Measurements from ENCODE around the gene ACOX2. TPM values are rescaled to one million over a fixed set of nuclear protein-coding genes. Genes with fewer than 3 reads are reported as not detected.
A peak's percentile ranks its signal among the peaks of the same experiment; 100 is the strongest.

ACOX2 gene
- total and polyA plus RNA-seq, 2 of the 13 experiments (the other 11 are each of a cell fraction or from before 2014, with no cell fraction given), result 42.6 to 98.5 TPM

DNA sequence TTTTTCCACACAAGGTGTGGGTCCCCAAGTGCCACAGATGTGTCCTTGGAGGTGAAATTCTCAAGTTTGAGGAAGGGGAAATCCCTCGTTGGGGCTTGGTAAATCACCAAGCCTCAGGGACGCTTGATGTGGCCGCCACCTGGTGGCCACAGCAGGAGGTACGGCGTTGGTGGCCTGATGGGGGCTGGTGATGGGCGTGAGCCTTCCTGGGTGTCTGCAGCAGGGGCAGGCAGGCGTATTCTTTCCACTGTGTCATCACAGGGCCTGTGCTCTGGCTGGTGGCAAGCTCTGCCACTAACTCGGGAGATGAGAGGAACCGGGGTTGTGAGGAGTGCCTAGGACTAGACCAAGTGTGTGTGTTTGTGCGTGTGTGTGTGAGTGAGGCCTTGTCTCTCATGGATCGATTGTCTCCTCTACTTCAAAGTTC lies 4.2 kb downstream of the ACOX2 start (continued):
- TF ChIP-seq ZNF281 (CRISPR knock-in tag; IDR thresholded peaks at IDR 0.05; ENCODE audit: borderline replicate concordance) (peak; percentile 68; the same call in 1 of the 2 replicates), YEATS2 (CRISPR knock-in tag; IDR thresholded peaks at IDR 0.05; ENCODE audit: borderline replicate concordance) (0 out of 2 replicates have a peak, but pooled peaks have one; percentile 39), ZNF331 (CRISPR knock-in tag; IDR thresholded peaks at IDR 0.05) (0 out of 2 replicates have a peak, but pooled peaks have one; percentile 30), PPARG (CRISPR knock-in tag; conservative IDR thresholded peaks at IDR 0.05) (no peak; the same call in 1 of the 2 replicates), ZNF432 (CRISPR knock-in tag; IDR thresholded peaks at IDR 0.05; ENCODE audit: borderline replicate concordance) (no peak), TBX2 (CRISPR knock-in tag; IDR thresholded peaks at IDR 0.05; ENCODE audit: borderline replicate concordance) (peak; percentile 28; the same call in 1 of the 2 replicates), ARNT2 (CRISPR knock-in tag; IDR thresholded peaks at IDR 0.05; ENCODE audit: low read depth) (no peak), KLF16 (CRISPR knock-in tag; IDR thresholded peaks at IDR 0.05) (peak in 1 of 2 experiments; percentile 29; a peak in 1 of 4 replicates), SYNCRIP (IDR thresholded peaks at IDR 0.05; ENCODE audit: insufficient read depth, low read depth, low read length) (no peak), HOXA3 (CRISPR knock-in tag; IDR thresholded peaks at IDR 0.05) (peak; percentile 10; the same call in 1 of the 2 replicates), ZNF580 (CRISPR knock-in tag; IDR thresholded peaks at IDR 0.05; ENCODE audit: borderline replicate concordance, low read depth) (0 out of 2 replicates have a peak, but pooled peaks have one; percentile 58), SNAI1 (CRISPR knock-in tag; IDR thresholded peaks at IDR 0.05; ENCODE audit: borderline replicate concordance) (no peak), GATAD2A (CRISPR knock-in tag; IDR thresholded peaks at IDR 0.05) (peak; percentile 70), MTA3 (CRISPR knock-in tag; IDR thresholded peaks at IDR 0.05) (no peak), SPEN (CRISPR knock-in tag; IDR thresholded peaks at IDR 0.05; ENCODE audit: low read depth) (peak; percentile 44; the same call in 1 of the 2 replicates), ZNF713 (CRISPR knock-in tag; IDR thresholded peaks at IDR 0.05) (no peak), ARNTL (CRISPR knock-in tag; IDR thresholded peaks at IDR 0.05) (0 out of 2 replicates have a peak, but pooled peaks have one; percentile 39), KLF6 (CRISPR knock-in tag; IDR thresholded peaks at IDR 0.05) (0 out of 2 replicates have a peak, but pooled peaks have one; percentile 43), THAP11 (CRISPR knock-in tag; IDR thresholded peaks at IDR 0.05) (peak; percentile 34; the same call in 1 of the 2 replicates), IRF2 (CRISPR knock-in tag; IDR thresholded peaks at IDR 0.05) (peak; percentile 55; the same call in 1 of the 2 replicates), EP300 (IDR thresholded peaks at IDR 0.05; ENCODE audit: low read depth in 2 of 2, low read length in 2 of 2) (0 out of 4 replicates have a peak, but pooled peaks of 1 of the 2 experiments have one; percentile 11), EP300 (CRISPR knock-in tag; IDR thresholded peaks at IDR 0.05; ENCODE audit: borderline replicate concordance) (no peak)
- TF ChIP-seq, protein P1, sequence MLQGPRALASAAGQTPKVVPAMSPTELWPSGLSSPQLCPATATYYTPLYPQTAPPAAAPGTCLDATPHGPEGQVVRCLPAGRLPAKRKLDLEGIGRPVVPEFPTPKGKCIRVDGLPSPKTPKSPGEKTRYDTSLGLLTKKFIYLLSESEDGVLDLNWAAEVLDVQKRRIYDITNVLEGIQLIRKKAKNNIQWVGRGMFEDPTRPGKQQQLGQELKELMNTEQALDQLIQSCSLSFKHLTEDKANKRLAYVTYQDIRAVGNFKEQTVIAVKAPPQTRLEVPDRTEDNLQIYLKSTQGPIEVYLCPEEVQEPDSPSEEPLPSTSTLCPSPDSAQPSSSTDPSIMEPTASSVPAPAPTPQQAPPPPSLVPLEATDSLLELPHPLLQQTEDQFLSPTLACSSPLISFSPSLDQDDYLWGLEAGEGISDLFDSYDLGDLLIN (CRISPR knock-in tag; IDR thresholded peaks at IDR 0.05; ENCODE audit: borderline replicate concordance), result no peak
- TF ChIP-seq, protein P2, sequence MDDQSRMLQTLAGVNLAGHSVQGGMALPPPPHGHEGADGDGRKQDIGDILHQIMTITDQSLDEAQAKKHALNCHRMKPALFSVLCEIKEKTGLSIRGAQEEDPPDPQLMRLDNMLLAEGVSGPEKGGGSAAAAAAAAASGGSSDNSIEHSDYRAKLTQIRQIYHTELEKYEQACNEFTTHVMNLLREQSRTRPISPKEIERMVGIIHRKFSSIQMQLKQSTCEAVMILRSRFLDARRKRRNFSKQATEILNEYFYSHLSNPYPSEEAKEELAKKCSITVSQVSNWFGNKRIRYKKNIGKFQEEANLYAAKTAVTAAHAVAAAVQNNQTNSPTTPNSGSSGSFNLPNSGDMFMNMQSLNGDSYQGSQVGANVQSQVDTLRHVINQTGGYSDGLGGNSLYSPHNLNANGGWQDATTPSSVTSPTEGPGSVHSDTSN (CRISPR knock-in tag; IDR thresholded peaks at IDR 0.05; ENCODE audit: borderline replicate concordance), result no peak
